NCI-H2196 (cell line): ENCODE measurements around the gene SNCAIP.
"Not testable (repeated sequence)": the region's sequence is repeated elsewhere in the genome, so short reads cannot be mapped to it uniquely, and the experiment has no call there.

ENCODE experiments used
- DNase-seq: peaks from one replicate; lab custom pipeline; 2025; ENCODE audit not compliant: unreplicated experiment; lab: John Stamatoyannopoulos, UW

SNCAIP gene

DNA sequence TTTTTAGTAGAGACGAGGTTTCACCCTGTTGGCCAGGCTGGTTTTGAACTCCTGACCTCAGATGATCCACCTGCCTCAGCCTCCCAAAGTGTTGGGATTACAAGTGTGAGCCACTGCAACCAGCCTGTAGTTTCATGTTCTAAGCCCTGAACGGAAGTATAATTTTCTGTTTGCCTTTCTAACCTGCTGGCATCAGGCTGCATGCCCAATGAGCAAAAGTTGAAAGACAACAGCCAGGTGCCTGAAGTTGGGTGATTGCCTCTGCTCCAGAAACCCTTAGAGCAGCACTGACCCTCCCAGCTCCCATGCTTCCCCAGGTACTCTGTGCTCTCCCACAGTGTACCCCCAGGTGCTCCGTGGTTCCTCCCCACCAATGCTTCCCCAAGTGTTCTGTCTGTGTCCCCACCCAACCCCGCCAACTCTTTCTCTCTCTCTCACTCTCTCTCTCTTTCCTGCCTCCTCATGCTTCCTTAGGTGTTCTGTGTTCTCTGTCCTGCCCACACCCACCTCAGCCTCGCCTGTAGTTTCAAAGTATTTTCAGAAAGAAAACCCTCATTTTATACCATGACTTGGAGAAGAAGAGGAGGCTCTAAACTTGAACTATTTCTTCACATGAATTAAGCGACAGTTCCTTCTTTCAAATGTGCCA, 145.3 kb downstream of the SNCAIP start:
- DNase-seq, result no peak

DNA sequence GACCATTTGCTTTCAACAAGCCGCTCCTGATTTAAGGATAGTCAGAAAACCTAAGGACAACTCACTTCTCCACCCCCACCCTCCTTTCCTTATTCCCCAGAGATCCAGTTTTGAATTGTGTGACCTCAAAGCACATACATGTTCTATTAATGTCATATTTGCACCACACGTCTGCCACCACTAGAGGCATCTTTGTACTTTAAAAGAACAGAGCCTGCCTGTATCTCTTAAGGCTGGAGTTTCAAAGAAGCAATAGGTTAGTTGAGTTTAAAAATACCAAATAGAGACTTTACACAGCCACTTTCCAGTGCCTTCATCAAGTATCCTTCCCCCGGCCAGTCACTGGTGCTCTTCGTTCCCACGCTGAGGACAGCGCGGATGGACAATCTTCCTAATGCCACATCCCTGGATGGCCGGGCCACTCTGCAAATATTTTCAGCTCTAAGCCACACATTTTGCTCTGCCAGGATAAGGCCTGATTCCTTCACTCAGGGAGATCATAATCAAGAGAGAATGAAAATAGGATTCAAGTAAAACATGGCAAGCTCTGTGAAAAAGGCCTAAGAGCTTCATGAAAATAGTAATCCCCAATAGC, 146.3 kb downstream of the SNCAIP start:
- peak; percentile 7 for DNase-seq

DNA sequence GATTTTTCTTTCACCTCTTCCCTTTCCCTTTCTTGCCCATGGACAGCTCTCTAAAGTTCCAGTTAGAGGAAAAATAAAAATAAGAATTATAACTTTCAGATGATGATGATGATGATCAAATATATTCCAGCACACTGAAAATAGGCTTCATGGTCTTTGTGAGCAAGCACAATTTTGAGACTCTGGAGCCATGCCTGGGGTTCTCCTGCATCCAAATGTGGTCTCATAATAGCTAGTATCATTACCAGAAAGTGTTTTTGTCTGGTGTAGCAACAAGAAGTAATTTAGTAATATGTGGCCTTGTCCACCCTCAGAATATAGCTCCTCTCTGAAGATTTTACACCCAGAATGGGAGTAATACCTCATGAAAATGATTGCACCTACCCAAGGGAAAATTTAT, 150.4 kb downstream of the SNCAIP start:
- DNase-seq, result no peak

DNA sequence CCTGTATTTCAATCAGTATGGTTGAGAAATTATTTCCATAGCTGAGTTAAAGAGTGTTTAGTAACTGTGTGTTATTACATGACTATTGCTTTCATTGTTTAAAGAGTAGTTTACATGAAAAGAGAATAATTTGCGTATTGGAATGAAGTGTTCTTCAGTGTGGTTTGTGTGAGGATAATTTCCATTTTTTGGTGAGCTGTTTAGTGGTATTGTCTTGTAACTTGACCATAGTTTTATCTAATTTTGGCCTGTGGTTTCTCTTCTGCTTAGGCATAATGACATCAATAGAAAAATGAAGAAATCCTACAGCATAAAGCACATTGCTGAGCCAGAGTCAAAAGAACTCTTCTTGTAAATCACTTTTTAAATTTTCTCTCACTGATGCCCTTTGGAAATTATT, 151.2 kb downstream of the SNCAIP start:
- DNase-seq, result no peak

DNA sequence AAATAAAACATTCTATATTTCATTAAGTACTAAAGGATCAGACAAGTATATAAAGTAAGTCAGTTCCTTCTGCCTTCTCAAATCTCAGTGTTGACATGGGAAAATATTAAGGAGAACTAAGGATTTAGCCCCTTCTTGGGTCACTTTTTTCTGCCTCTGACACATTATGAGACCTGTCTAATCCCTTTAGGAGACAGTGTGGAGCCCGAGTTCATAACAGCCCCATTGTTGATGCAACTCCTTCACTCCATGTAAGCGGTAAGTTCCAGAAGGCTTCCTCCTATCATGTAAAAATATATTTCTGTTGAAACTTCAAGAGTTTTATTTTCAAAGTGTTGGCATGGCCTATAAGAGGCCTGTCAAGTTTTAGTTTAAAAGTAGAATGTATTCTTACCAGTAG, 152.2 kb downstream of the SNCAIP start:
- no peak for DNase-seq

DNA sequence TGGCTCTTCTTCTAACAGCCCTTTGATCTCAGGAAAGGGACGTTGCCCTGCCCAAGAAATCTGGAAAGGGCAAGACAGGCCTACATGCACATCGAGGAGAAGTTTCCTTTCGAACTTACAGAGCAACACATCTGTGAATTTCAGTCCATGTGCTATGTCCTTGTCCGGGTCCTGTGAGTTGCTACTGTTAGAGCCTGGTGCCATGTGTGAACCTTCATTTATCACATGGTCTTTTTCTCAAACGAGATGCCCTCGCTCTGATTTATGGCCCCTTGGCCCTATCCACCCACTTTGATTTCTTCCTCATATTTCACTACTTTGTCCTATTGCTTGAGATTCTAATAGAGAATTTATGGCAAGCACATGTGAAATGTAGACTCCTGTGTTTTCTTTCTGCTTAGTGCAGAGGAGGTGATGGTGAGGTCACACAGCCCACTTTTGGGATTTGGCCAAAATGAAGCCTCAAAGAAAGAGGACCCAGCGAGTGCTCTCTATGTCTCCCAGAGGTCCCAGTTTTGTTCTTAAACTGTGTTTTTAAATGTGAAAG, 153.1 kb downstream of the SNCAIP start:
- DNase-seq, result no peak

DNA sequence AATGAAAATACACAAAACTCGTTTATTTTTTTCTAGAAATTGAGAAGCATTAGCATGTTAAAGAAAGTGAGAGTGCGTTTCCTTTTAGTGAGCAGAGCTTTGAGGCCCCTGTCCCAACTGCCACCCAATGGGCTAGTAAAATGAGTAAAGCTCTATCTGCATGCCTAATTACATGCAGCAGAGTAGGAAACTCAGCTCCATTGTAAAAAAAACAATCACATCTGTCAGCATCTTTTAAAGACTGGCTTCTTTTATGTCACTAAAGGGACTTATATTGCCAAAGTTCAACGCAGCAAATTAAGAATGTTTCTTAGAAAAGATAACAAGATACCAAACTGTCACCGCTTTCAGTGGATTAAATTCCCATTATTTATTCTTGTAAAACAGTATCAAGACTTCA, 154.0 kb downstream of the SNCAIP start:
- no peak for DNase-seq

DNA sequence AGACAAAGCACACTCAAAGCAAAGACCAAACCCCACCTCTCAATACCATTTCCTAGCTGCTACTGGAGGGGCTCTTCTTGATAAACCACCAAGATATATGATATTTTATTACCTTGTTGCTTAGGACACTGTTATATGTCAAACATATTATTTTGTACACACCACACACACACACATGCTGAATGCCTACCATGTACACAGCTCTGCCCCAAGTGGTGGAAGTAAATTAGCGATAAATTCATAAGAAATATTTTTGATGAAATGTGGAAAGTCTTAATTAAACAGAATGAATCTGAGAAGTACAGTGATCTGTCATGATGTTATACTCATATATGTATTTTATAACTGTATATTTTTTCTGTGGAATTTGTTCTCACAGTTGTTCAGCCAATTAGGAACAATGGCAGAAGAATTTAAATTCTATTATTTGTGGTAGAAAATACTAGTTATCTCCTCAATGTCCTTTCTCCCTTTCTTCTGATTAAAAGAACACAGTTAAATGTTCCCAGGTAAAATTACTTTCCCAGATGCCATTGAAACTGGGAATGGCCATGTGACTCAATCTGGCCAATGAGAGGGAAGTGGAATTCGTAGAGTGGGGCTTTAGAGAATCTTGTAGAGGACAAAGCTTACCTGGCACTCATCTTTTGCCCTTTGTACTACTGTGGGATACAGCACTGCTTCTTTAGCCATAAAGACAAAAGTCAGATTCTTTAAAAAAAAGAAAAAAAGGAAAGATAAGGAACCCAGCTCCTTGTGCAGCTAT, 156.5 kb downstream of the SNCAIP start:
- DNase-seq, result no peak

DNA sequence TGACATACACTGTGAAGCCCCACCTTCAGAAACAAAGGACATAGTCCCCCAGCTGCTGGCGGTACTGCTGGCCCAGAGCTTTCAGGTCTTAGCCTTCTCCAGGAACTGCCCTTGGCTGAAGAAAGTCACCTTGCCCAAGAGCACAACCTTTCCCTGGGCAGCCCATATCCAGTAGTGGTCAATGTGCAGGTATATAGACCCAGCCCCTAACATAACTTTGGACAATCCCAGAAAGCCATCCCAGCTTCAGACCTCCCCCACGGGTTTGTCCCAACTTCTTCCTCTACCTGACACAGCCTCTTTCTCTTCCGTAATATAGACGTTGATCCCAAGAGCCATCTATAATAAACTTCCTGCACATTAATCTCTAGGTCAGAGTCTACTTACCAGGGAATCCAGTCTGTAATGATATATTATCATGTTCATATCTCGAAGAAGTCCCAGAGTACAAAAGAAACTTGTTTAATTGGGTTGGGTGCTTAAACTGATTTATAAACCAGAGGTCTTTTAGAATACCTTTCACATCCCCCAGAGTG, 157.4 kb downstream of the SNCAIP start:
- no peak for DNase-seq

DNA sequence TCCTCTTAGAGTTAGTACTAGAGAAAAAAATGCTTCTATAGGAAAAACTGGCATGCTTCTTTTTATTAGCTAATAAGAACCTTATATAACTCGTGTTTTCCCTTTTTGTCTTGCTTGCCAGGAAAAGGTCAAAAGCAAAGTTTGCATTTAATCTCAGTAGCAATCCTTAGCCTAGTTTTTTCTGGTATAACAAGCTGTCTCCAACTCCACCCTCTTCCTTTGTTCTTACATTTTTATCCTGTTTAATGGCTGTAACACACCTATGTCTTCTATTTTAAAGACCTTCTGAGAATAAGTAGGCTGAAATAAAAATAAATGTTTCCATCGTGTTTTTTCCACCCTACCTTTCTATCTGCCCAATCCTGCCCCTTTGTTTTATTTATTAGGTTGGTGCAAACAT, 158.3 kb downstream of the SNCAIP start:
- DNase-seq, result no peak

DNA sequence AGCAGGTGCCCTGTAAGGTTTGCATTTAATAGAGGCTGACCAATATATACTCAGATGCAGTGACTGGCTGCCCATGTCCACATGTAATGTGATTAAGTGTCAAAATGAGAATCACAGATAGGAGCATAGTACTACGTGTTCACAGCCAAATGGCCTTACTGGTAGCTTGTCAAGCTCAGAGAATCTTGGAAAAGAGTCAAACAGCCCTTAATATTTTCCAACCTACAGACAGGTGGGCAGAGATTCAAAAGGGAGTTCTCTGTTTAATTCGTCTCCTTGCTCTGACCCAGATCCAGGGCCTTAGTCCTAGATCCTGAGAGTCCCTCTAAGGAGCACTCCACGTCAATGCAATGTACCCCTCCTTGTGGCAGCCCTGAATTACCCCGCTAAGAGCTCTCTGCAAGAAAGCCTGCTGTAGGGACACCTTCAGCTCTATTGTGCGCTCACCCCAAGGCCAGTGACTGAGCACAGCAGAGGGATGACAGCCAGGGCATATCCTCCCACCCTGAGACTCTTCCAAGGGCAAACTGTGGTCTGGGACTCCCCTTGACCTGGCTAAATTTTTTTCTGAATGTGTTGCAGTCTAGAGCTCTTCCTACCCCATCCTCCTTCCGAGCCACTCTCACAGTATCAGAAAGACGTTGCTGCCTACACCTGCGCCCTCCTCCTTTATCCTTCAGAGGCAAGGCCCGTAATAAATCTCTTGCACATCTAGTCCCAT, 159.2 kb downstream of the SNCAIP start:
- no peak for DNase-seq

DNA sequence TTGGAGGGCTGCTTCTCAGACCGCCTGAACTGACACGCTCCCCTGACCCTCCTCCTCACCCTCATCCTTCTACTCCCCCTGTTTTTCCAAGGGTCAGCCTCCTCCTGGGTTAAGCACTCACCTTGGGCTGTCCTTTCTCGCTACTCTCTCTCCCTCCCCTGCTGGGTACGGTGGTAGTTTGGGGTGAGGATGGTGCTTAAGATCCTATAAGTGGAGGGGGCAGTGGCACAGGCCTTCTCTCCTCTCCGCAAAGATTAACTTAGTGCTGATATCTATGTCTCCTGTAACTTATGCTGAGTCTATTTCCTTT, 159.7 kb downstream of the SNCAIP start:
- no peak for DNase-seq

DNA sequence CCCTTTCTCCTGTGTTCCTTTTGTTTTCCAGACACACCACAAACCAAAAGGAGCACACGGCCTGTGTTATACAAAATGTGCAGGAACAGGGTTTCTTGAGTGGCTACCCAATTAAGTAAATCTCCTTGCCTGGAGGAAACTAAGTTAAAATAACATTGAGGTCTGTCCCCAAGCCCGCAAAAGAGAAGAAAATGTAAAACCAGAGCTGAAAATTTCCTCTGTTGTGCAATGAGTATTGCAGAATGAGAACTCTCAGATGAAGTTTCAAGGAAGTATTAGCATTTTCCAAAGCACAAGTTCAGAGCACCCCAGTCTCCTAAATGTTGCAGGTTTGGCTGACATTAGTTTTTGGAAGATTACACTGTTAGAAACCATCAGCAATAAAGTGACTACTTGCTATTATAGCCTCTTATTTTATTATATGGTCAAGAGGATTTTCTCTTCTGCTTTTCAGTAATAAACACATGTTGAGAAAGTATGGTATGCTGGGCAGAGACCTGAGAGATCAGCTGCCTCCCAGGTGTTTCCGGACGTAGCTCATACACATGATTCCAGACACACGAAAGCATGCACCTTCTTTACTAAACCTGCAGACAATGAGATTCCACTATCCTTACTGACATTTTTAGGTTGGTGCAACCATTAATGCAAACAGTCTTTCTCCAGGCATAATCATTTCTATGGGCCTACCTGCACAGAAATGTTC, 161.3 kb downstream of the SNCAIP start:
- no peak for DNase-seq

DNA sequence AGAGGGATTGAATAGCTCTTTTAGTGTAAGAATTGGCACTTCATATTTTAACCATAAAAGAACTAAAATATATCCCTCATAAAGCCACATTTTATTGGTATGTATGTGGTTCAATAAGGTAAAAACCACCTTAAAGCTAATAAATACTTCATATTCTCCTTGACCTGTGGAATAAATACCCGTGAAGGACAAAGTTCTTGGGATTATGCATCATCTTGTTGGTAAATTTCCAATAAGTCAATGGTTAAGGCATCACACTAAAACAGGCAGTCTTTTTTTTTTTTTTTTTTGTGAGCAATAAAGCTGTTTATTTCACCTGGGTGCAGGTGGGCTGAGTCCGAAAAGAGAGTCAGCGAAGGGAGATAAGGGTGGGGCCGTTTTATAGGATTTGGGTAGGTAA, 161.9 kb downstream of the SNCAIP start:
- no peak for DNase-seq

DNA sequence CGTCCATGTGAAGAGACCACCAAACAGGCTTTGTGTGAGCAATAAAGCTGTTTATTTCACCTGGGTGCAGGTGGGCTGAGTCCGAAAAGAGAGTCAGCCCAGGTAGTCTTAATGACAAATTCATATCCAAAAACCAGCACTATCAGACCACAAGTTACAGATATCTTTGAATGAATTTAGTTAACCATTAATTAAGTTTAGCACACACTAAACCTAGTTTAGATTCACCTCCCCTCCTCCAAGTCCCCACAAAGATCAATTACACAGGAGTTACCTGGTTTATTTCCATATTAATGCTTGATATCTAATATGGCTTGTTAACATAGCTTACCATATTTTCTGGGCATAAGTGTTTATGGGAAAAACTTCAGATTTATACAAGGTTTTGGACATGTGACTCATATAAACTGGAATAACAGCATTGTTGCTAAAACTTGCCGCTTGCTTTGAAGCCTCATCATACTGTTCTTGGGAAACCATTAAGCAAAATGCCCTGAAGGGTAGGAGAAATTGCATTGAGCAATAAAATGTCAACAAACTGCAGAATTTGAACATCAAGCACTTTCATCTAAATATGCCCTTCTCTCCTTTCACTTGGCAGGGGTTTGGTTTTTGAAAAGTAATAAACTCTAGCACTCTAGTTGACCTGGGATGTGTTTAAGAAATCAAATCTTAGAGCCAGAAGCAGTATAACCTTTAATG, 166.9 kb downstream of the SNCAIP start:
- peak; percentile 16 for DNase-seq

DNA sequence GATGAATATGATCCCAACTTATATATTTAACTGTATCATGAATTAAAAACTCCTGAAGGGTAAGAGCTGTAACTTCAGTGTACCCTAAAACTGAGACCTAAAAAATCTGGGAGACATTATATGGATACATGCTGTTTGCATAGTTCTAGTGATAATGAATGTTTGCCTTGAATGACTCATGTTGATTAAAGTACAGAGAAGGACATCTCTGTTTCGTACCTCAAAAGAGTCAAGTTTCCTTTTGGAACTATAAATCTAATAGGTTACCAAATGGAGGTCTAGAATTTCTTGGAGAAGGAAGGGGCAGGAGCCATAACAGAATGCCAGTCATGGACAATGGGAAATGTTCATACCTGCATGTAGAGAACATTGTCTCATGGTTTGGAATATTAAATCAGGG, 168.1 kb downstream of the SNCAIP start:
- DNase-seq, result no peak

DNA sequence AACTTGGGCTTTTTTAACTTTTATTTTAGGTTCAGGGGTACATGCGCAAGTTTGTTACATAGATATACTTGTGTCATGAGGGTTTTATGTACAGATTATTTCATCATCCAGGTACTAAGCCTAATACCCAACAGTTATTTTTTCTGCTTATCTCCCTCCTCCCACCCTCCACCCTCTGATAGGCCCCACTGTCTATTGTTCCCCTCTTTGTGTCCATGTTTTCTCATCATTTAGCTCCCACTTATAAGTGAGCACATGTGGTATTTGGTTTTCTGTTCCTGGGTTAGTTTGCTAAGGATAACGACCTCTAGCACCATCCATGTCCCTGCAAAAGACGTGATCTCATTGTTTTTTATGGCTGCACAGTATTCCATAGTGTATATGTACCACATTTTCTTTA, 172.1 kb downstream of the SNCAIP start:
- DNase-seq, result no peak

DNA sequence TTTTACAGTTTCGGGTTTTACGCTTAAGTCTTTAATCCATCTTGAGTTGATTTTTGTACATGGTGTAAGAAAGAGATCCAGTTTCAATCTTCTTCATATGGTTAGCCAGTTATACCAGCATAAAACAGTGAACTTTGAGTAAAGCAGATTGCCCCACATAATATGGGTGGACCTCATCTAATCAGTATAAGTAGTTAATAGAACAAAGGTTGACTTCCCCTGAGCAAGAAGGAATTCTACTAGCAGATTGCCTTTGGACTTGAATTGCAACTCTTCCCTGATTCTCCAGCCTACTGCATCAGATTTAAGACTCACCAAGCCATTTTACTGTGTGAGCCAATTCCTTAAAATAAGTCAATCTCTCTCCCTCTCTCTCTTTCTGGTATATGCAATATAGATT, 173.2 kb downstream of the SNCAIP start:
- DNase-seq, result no peak

DNA sequence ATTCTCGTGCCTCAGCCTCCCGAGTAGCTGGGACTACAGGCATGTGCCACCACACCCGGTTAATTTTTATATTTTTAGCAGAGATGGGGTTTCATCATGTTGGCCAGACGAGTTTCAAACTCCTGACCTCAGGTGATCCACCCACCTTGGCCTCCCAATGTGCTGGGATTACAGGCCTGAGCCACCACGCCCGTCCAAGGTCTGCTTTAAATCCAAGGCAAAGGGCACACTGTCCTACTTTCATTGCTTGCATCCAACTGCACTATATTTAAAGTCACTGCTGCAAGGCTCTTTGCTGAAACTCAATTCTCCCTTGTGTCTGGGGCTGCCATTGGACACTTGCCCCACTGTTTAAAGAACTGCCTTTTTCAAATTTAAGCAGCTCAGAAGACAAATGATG, 174.6 kb downstream of the SNCAIP start:
- not testable (repeated sequence) for DNase-seq

DNA sequence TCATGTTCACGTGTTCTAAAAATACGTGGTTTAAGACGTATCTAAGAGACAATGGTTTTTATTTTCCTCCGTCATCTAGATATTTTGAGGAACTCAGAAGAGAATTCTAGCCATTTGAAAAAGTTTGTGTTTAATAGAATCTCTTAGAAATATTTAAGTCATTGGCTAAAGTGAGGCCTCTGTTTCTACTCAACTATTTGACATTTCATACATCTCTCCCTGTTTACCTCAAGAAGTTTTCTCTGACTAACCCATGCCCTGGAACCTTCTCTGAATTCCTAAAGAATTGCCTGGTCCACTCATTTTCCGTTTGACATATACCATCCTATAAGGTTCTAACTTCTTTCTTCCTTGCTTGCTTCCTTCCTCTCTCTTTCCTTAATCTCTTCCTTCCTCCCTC, 178.7 kb downstream of the SNCAIP start:
- no peak for DNase-seq
